Measurements from ENCODE around the gene PTPN3.

The PTPN3 gene

DNA sequence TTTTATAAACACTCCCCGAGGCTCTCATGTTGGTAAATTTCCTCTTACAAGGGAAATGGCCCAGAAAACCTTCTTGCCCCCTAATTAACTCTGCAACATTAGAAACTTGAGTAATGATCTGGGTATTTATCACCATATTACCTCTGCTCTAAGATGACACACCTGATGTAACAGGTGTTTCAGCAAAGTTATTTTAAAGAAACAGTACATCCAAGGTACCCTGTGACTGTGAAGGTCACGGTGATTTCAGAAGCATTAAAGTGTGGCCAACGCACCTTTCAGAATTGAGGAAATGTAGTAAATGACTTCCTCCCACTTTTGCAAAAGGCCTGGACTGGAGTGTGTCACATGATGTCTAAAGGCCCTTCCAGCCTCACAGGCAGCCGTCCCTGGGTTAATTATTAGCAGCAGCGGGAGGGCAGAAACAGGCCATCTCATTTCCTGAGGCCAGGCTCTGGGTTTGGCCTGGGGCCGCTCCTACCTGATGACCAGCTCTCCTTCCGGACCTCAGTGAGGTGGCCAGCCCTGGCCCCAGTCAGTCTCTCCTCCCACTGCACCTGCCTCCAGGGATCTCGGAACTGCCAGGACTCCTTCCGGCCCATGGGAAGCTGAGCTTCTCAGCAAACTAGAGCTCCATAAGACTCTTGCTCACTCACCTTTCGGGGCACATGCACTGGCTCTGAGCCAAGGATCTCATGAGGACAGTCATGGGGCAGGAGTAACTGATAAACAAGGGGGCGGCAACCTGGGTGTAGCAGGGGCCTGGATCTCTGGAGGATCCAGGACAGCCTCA lies 20.7 kb downstream of the PTPN3 start:
- no peak for DNase-seq (ENCODE audit: low spot score)

DNA sequence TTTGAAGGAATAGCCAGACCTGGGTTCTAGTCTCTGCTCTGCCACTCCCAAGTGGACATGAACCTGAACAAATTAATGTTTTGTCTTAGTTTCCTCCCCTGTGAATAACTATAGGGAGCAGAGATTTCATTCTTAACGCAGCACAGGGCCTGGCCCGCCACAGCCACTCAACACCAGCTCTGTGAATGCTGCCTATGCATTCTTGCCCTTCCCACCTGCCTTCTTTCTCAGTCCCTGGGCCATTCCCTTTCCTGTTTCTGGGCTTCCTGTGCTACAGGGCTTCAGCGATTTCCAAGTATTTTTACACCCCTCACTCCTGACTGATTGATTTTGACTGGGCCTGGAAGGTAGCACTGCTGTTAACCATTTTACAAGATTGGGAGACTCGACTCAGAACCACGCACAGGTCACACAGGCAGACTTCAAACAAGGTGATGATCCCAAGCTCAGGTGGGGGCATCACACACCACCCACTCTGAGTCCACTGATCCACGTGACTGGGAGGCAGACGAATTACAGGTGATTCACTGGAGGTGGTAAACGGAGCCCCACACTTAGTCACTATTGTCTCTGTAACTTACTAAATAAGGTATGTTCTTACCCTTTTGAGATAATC lies 21.4 kb downstream of the PTPN3 start:
- DNase-seq (ENCODE audit: low spot score) = no peak

GRCh38 chr9:109475526-109475925 lies 22.6 kb downstream of the PTPN3 start:
- no peak for DNase-seq (ENCODE audit: low spot score)

DNA sequence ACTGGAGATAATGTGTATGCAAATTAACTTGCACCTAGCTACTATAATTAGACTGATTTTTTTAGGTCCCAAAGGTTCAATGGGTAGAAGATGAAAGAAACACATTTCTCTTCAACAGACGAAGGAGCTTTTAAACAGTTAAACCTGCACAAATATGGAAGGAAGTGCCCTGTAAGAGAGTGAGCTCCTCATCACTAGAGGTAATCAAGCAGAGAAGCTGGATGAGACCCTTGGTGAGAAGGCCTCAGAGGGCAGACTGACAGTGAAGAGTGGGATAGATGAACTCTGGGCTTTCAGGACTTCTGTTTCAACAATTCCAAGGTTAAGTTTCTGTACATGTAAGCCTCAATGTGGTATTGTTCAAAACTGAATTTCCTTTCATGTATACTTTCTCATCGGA lies 23.2 kb downstream of the PTPN3 start:
- DNase-seq (ENCODE audit: low spot score) = no peak

DNA sequence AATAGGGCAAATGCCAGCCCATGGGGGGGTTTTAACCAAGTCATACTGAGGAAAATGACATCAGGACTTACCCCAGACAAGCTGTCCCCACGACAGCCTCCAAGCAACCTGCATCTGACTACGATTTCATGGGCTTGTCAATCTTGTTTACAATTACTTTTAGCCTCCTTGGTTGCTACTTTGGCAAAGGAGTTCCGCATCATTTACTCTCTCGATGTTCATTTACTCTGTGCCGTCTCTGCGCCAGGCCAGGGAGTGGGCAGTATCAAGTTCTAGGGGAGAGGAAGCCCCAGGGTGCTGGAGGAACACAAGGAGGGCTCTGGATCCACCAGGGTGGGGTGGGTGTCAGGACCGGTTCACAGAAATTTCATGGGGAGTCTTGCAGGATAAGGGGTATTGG lies 23.9 kb downstream of the PTPN3 start:
- no peak for DNase-seq (ENCODE audit: low spot score)

DNA sequence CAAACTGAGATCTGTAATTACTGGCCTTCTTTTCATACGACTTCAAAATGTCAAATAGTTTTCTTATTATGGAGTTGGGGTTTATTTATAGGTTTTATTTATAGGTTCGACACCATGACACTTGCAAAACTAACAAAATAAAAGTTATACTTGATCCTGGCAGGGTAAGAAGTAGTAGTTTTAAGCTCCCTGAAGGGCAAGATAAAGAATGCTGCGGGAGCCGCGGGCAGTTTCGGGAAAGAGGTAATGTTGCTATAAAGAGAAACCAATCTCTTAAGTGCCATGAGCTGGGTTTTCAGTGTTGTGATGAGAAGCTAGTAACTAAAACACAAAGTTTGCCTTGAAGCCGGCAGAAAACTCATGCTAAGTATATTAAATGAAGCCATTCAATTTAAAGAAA lies 24.8 kb downstream of the PTPN3 start:
- DNase-seq (ENCODE audit: low spot score) = no peak

GRCh38 chr9:109471475-109472393 lies 26.4 kb downstream of the PTPN3 start:
- no peak for DNase-seq (ENCODE audit: low spot score)

GRCh38 chr9:109469646-109470358 lies 28.3 kb downstream of the PTPN3 start:
- peak; percentile 50 for DNase-seq (ENCODE audit: low spot score)

DNA sequence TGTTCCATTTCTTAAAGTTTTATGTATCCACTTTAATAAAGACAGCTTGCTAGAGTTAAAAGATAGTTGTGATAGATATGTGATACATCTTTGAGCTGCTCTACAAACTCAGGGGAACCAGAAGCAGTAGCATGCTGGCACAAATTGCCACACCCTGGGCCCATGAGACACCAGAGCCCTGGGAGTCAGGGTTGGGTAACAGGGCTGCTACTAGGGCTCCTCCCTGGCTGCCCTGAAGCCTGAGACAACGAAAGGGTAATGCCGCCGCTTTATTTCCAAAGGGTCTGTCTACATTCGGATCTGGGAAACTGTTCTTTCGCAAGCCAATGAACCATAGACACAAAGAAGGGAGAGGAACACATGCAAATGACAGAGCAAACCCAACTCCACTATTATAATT lies 29.2 kb downstream of the PTPN3 start:
- DNase-seq (ENCODE audit: low spot score) = no peak

DNA sequence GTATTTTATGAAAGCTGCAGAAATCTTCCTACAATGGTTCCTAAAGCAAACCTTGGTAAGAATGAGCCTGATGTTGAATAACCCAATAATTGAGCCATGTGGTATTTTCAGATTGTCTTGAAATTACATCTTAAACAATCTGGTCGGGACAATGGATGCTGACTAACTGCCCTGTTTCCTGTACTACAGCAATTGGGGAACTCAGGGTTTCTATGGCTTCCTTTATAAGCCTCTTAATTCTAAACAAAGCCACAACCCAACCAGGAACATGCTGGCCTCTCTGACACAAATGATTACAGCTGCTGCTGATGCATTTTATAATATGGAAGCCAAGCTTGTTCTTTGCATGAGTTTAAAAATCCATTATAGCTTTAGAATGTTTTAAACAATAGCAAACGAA lies 30.2 kb downstream of the PTPN3 start:
- no peak for DNase-seq (ENCODE audit: low spot score)

GRCh38 chr9:109466623-109467590 lies 31.2 kb downstream of the PTPN3 start:
- no peak for DNase-seq (ENCODE audit: low spot score)

DNA sequence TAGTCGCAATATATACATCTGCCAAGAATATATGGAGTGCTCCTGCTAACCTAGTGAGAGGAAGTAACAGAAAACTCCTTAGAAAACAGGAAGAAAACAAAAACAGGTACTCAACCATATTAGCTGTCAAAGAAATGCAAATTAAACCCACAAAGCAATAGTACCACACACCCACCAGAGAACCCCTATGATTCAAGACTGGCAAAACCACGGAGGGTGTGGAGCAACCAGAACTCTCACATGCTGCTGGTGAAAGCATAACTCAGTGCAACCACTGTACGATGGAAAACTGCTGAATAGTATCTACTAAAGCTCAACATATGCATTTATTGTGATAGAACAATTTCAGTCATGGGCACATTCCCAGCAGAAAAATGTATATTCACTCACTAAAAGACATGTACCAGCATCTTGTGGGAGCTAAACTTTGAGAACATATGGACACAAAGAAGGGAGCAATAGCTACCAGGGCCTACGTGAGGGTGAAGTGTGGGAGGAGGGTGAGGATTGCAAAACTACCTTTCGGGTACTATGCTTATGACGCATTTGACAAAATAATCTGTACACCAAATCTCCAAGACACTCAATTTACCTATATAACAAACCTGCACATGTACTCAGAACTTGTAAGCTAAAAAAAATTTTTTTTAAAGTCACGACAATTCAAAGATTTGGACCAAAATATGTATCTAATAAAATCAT lies 34.0 kb downstream of the PTPN3 start:
- no peak for DNase-seq (ENCODE audit: low spot score)

- DNase-seq (ENCODE audit: low spot score) = no peak
Observed at GRCh38 chr9:109460576-109460975, 37.5 kb downstream of the PTPN3 start.

DNA sequence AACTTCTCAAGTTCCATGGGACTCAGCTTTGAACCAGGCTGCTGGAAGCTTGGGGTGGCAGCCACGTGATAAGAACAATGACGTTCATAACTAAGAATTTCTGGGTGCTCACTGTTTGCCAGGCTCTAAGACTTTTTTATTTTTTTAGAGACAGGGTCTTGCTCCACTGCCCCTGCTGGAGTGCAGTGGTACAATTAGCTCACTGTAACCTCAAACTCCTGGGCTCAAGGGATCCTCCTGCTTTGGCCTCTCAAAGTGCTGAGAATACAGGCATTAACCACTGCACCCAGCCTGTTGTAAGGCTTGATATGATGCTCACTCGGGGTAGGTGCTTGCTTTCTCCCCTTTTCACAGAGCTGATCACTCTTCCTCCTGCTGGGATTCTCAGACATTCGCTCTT lies 38.7 kb downstream of the PTPN3 start:
- DNase-seq (ENCODE audit: low spot score) = no peak

DNA sequence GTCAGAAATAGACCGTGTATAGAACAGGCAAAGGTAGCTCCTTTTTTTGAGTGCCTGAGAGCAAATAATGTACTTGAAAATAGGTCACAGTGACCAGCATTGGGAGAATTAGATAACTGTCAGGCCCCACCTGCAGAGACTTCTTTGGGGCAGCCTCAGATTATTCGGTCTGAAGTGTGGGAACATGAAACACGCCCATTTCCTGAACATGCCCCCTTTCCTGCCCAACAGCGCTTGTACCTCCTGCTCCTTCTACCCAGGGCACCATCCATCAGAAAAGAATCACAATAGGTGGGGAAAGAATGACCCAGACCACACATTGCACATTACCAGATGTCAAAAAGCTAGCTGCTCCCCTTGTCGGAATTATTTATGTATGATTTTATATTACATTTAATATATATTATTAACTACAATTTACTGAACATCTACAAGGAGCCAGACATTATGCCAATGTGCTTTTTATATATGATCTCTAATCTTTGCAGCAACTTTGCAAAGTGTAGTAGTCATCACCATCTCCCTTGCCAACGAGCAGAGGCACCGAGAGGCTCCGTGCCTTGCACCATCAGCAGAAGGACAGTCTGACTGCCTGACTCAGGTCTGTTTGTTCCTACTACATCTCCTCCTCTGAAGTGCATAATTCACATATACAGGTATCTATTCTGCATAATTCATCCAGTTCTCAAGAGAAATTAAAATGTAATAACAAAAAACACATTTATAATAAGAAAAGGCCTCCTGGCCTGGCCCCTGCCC lies 39.5 kb downstream of the PTPN3 start:
- DNase-seq (ENCODE audit: low spot score) = no peak

- DNase-seq (ENCODE audit: low spot score) = no peak
Observed at GRCh38 chr9:109456811-109457210, 41.3 kb downstream of the PTPN3 start.

DNA sequence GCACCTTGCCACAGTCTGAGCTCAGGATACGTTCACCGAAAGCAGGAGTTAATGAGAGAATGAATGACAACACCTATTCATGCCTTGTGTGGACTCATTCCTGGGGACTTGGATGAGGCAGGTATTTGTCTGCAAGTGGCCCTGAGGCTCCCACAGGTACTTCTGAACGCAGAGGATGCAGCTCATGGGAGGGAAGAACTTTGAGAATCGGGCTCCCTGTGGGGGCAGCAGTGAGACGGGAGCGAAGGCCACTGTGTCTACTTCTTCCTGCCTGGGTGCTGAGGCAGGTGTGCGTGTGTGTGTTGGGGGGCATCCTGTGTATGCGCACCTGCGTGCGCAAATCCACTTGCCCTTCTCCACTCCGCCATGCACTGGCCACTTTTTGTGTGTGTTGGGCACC lies 42.2 kb downstream of the PTPN3 start:
- no peak for DNase-seq (ENCODE audit: low spot score)

DNA sequence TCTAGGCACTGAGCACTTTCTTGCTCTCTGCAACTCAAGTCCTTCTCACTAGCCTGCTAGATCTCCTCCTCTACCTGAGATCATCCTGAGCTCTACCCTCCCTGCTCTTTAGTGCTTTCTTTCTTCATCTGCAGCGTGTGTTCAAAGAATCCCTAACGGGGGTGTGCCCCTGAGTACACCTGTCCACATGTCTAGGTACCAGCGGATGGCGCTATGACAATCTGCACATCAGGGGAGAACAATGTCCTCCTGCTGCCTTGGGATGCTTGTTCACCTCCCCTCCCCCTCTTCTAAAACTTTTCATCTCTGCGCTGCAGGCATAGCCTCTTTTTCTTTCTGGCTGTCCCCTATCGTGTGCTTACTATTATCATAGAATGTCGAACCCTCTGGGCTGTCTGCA lies 42.7 kb downstream of the PTPN3 start:
- no peak for DNase-seq (ENCODE audit: low spot score)

- DNase-seq (ENCODE audit: low spot score) = no peak
Observed at GRCh38 chr9:109454601-109455155, 43.4 kb downstream of the PTPN3 start.

Measured in germinal center (tissue), 1 donor.